Mucosa of descending colon (tissue), 3 donors: ENCODE results near the gene HS3ST1. TPM values are rescaled to one million over a fixed set of nuclear protein-coding genes. Genes with fewer than 3 reads are reported as not detected.

Experiments
- ATAC-seq: fragments of 200-7000 bp; cut with Tn5 transposase; one replicate; pipeline ENCODE4 v1.9.1; 2020; ENCODE audit warnings: mild to moderate bottlenecking, moderate library complexity
- DNase-seq, 3 donors: peaks; one replicate each; pipeline ENCODE4 v3.0.0-alpha.2; 2020
- H3K36me3 ChIP-seq: fragments of 200-600 bp; one replicate; pipeline ENCODE4 v1.8.0; 2021; ENCODE audit warnings: low read depth, mild to moderate bottlenecking
- H3K4me1 ChIP-seq: fragments of 200-600 bp; one replicate; pipeline ENCODE4 v1.8.0; 2021; ENCODE audit warnings: low read depth, mild to moderate bottlenecking
- H3K4me3 ChIP-seq: fragments of 200-600 bp; one replicate; pipeline ENCODE4 v1.8.0; 2021; ENCODE audit warnings: mild to moderate bottlenecking
- H3K9me3 ChIP-seq: fragments of 200-600 bp; one replicate; pipeline ENCODE4 v1.8.0; 2021; ENCODE audit warnings: mild to moderate bottlenecking
- CTCF ChIP-seq: fragments of 200-600 bp; IDR thresholded peaks from one replicate; pipeline ENCODE4 v1.8.0; 2022; ENCODE audit warnings: antibody characterized with exemption, mild to moderate bottlenecking
- intact Hi-C, 2 donors: fragments of 100-400 bp; cut with DNase I in 1 of 2; cut with micrococcal nuclease in 1 of 2; formaldehyde crosslinking; loops; one replicate each; pipeline versions ENCODE4 v1.11.0 to v1.11.1; 2022; cut with DNase I, micrococcal nuclease
- total RNA-seq, 3 donors: library from RNA; stranded (reverse); fragmentation: NEBNext Ultra II Directional in 2 of 3; extraction: Animal tissue kit (Norgen Biotek cat#: 25700) in 2 of 3; gene quantifications; one replicate each; pipeline versions ENCODE4 v1.2.1 to v1.2.4, GENCODE V29; 2021 to 2023
- donor health status: DM: no; HTN: no; CAD: no; lungs with moderate emphysema.
- donor health status: DM: no; HTN: no; CAD: no.
- donor health status: DM: no; HTN: yes; CAD: no.

HS3ST1 gene
- total RNA-seq, 3 donors from 2014 or later, result 4.0 to 6.3 (median 5.5) TPM

DNA sequence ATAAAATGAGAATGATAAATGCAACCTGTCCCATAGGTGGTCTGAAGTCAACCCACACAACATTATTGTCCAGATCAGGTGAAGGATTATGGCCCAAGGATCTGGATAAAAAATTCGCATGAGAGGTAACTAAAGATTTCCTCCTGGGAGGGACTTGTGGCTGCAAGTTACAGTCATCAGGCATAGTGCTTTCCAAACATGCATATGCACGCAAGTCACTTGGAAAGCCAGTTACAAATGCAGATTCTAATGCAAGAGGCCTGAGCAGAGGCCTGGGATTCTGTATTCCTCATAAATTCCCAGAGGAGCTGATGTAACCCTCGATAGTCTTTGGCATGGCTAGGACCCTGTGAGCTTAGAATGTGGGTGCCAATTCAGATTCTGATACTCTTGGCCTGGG is 21.1 kb downstream of the HS3ST1 start:
- no peak for ATAC-seq
- Histone ChIP-seq H3K4me1 (no peaks in the 10 kb centered on the region), H3K4me3 (no peak overlapping the region), H3K36me3 (no peaks in the 10 kb centered on the region), H3K9me3 (no peaks in the 10 kb centered on the region)
- DNase-seq, result no peak
- intact Hi-C loops, result no loop called here
- no peak for TF ChIP-seq CTCF

DNA sequence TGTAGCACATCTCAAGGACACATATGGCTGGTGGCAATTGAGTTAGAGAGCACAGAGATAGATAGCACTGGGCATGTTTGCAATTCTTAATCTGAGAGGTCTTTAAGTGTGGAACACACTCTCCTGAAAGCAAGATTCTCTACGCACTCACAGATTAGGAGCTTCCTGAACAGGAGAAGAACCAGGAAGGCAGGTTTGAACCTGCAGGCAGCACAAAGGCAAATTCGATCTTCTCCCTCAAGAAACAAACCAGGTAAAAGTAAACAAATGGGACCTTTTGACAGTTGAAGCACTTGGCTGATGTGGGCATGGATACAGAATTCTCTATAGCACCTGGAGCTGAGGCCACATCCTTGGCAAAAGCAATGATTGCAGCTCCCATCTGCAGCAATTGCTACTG is 24.3 kb downstream of the HS3ST1 start:
- DNase-seq (no peak), ATAC-seq (no peak)
- Histone ChIP-seq H3K4me3 (no peak overlapping the region), H3K4me1 (no peaks in the 10 kb centered on the region), H3K9me3 (no peaks in the 10 kb centered on the region), H3K36me3 (no peaks in the 10 kb centered on the region)
- no peak for TF ChIP-seq CTCF
- intact Hi-C loops, result no loop called here

GRCh38 chr4:11402192-11402591 is 26.5 kb downstream of the HS3ST1 start:
- no peak for TF ChIP-seq CTCF
- ATAC-seq, result no peak
- Histone ChIP-seq H3K4me3 (no peak overlapping the region), H3K9me3 (no peaks in the 10 kb centered on the region), H3K36me3 (no peaks in the 10 kb centered on the region), H3K4me1 (no peaks in the 10 kb centered on the region)
- intact Hi-C loops, result no loop called here
- DNase-seq, result no peak

- ATAC-seq (no peak), DNase-seq (peak in 1 of 3 donors; percentile 46)
- no peak for TF ChIP-seq CTCF
- no peaks in the 10 kb centered on the region for H3K9me3 ChIP-seq
- intact Hi-C loops, result no loop called here
- no peaks in the 10 kb centered on the region for H3K36me3 ChIP-seq
- no peak overlapping the region for H3K4me3 ChIP-seq
- no peaks in the 10 kb centered on the region for H3K4me1 ChIP-seq
Observed at GRCh38 chr4:11399461-11399971, 29.2 kb downstream of the HS3ST1 start.

DNA sequence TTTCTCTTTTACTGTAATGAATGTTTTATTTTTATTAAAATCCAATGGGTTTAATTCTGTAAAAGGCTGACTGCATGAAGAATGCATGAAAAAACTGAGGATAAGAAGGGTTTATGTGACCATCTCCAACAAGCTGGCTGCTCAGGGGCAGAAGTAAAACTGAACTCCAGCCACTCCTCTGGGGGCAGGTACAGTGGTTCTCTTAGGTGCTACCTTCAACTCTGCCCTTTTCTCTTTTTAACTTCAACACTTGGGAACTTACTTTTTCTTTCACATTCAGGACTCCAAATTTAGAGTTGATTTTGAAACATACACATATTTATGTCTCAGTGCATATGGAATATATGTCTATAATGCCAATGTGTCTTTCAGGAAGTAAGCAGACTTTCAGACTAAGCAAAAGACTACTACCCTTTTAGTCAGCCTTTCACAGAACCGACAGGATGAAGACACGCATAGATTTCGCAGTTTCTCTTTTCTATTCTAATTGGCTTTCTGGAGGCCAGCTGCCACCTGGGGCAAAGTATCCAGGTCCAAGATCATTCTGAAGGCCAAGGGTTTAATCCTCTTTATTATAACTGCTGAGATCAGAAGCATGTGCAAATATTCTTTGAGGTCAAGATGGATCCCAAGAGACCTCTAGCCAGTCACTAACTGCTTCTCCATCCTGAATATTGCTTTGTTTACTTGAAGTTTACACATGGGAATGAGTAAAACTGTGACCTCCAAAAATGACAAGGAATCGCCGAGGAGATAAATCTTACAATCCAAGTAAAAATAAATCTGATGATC is 30.7 kb downstream of the HS3ST1 start:
- intact Hi-C loops, result no loop called here
- ATAC-seq, result no peak
- H3K4me1 ChIP-seq, result no peaks in the 10 kb centered on the region
- no peaks in the 10 kb centered on the region for H3K9me3 ChIP-seq
- DNase-seq, result no peak
- H3K4me3 ChIP-seq, result no peak overlapping the region
- H3K36me3 ChIP-seq, result no peaks in the 10 kb centered on the region
- TF ChIP-seq CTCF, result no peak
